Measurements from ENCODE around the gene SSBP4.

SSBP4 gene

GRCh38 chr19:18422530-18423191 lies 3.5 kb downstream of the SSBP4 start:
- Histone ChIP-seq H3K9me3 (ENCODE audit: control insufficient read depth, low read length) (no peaks in the 10 kb centered on the region), H3K36me3 (ENCODE audit: control insufficient read depth, insufficient read depth, low read length) (peaks cover 7% of the 10 kb centered on the region), H3K4me3 (ENCODE audit: extremely low read depth, insufficient read depth, low read length, poor library complexity, severe bottlenecking) (no peak overlapping the region), H3K27ac (ENCODE audit: low read depth, low read length, severe bottlenecking) (no peak overlapping the region), H3K4me1 (ENCODE audit: control insufficient read depth, insufficient read depth, low read length, poor library complexity, severe bottlenecking) (peaks cover 35% of the 10 kb centered on the region)
- WGBS, 2 experiments (ENCODE audit: insufficient coverage in 2 of 2), result 92 to 97% methylated on average over 11 of the region's 14 CpGs

DNA sequence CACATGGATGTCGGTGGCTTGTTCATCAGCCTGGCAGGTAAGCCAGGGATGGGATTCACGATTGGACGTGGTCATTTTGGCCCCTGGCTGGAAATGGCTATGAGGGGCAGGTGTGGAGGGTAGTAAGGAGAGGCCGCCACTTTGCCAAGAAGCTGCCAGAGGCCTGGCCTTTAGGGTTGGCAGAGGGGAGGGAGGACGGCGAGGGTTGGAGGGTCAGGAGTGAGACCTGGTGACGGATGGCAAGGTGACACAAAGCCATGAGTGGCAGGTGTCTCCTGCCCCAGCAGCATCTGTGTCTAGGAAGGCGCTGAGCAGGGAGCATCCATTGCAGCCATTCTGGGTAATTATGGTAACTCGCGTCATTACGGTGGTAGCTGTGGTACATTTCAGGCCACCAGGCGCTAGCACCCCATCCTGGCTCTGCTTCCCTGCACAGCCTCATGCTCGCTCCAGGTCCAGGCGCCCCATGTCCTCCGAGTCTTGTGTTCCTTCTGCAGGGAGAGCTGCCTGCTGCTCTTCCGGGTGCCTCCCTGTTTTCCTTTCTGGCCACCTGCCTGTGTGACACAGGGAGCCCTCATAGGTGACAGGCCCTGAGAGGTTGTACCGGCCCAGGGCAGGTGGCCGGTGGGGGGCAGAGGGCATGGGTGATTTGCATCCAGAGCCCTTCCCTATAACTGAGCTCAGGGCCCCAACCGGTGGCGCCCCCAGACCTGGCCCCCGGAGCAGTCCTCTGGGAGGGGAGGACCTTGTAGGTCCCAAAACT lies 4.2 kb downstream of the SSBP4 start:
- H3K27ac ChIP-seq (ENCODE audit: low read depth, low read length, severe bottlenecking), result no peak overlapping the region
- H3K4me3 ChIP-seq (ENCODE audit: extremely low read depth, insufficient read depth, low read length, poor library complexity, severe bottlenecking), result no peak overlapping the region
- H3K9me3 ChIP-seq (ENCODE audit: control insufficient read depth, low read length), result no peaks in the 10 kb centered on the region
- H3K4me1 ChIP-seq (ENCODE audit: control insufficient read depth, insufficient read depth, low read length, poor library complexity, severe bottlenecking), result peaks cover 34% of the 10 kb centered on the region
- WGBS, 2 experiments (ENCODE audit: insufficient coverage in 2 of 2), result 93 to 96% methylated on average over 15 to 17 of the region's 21 CpGs
- H3K36me3 ChIP-seq (ENCODE audit: control insufficient read depth, insufficient read depth, low read length), result peaks cover 7% of the 10 kb centered on the region

DNA sequence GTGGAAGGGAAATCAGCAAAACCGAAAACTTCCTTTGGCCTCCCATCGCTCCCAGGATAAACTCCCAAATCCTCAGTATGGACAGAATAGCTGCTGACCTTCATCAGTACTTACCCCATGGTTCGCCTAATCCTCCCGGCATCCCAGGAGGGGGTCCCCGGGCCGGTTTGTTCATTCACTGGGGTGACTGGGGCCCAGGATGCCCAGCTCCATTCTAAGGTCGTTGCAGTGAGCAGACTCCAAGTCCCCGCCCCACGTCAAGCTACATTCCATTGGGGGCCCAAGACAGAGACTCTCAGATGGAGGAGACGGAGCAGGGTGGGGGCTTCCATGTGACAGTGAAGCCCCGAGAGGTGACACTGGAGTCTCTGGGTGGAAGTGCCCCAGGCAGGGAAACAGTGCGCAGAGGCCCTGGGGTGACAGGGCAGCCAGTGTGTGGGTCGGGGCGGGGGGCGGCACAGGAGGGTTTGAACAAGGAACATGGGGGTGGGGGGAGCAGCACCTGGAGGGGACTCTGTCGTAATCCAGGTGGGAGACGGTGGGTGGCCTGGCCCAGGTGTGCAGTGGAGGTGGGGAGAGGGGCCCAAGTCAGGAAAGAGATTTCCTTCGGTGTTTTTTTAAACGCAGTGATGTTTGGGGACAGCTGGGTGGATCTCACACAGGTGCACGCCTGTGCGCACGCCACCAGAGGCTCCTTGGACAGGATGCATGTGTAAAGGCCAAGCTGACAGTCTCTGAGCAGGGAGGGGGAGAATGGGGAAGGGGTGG lies 5.1 kb downstream of the SSBP4 start:
- H3K4me3 ChIP-seq (ENCODE audit: extremely low read depth, insufficient read depth, low read length, poor library complexity, severe bottlenecking), result no peak overlapping the region
- H3K9me3 ChIP-seq (ENCODE audit: control insufficient read depth, low read length), result no peaks in the 10 kb centered on the region
- WGBS, 2 experiments (ENCODE audit: insufficient coverage in 2 of 2), result 84% methylated on average over 20 to 22 of the region's 22 CpGs
- peaks cover 7% of the 10 kb centered on the region for H3K36me3 ChIP-seq (ENCODE audit: control insufficient read depth, insufficient read depth, low read length)
- peaks cover 30% of the 10 kb centered on the region for H3K4me1 ChIP-seq (ENCODE audit: control insufficient read depth, insufficient read depth, low read length, poor library complexity, severe bottlenecking)
- no peak overlapping the region for H3K27ac ChIP-seq (ENCODE audit: low read depth, low read length, severe bottlenecking)

- Histone ChIP-seq H3K9me3 (ENCODE audit: control insufficient read depth, low read length) (no peaks in the 10 kb centered on the region), H3K4me3 (ENCODE audit: extremely low read depth, insufficient read depth, low read length, poor library complexity, severe bottlenecking) (no peak overlapping the region), H3K4me1 (ENCODE audit: control insufficient read depth, insufficient read depth, low read length, poor library complexity, severe bottlenecking) (peaks cover 36% of the 10 kb centered on the region), H3K27ac (ENCODE audit: low read depth, low read length, severe bottlenecking) (no peak overlapping the region), H3K36me3 (ENCODE audit: control insufficient read depth, insufficient read depth, low read length) (peaks cover 7% of the 10 kb centered on the region)
- 79 to 82% methylated on average over 9 to 17 of the region's 17 CpGs for WGBS, 2 experiments (ENCODE audit: insufficient coverage in 2 of 2)
These were observed 5.8 kb downstream of the SSBP4 start for GRCh38 chr19:18424890-18425514.

- no peak overlapping the region for H3K27ac ChIP-seq (ENCODE audit: low read depth, low read length, severe bottlenecking)
- H3K36me3 ChIP-seq (ENCODE audit: control insufficient read depth, insufficient read depth, low read length), result peaks cover 9% of the 10 kb centered on the region
- no peak overlapping the region for H3K4me3 ChIP-seq (ENCODE audit: extremely low read depth, insufficient read depth, low read length, poor library complexity, severe bottlenecking)
- H3K4me1 ChIP-seq (ENCODE audit: control insufficient read depth, insufficient read depth, low read length, poor library complexity, severe bottlenecking), result peaks cover 36% of the 10 kb centered on the region
- H3K9me3 ChIP-seq (ENCODE audit: control insufficient read depth, low read length), result no peaks in the 10 kb centered on the region
- 89 to 91% methylated on average over 12 to 13 of the region's 18 CpGs for WGBS, 2 experiments (ENCODE audit: insufficient coverage in 2 of 2)
These were observed 6.6 kb downstream of the SSBP4 start for GRCh38 chr19:18425515-18426415.

GRCh38 chr19:18426416-18426767 lies 7.2 kb downstream of the SSBP4 start:
- Histone ChIP-seq H3K4me3 (ENCODE audit: extremely low read depth, insufficient read depth, low read length, poor library complexity, severe bottlenecking) (no peak overlapping the region), H3K27ac (ENCODE audit: low read depth, low read length, severe bottlenecking) (no peak overlapping the region), H3K4me1 (ENCODE audit: control insufficient read depth, insufficient read depth, low read length, poor library complexity, severe bottlenecking) (peaks cover 34% of the 10 kb centered on the region), H3K9me3 (ENCODE audit: control insufficient read depth, low read length) (no peaks in the 10 kb centered on the region), H3K36me3 (ENCODE audit: control insufficient read depth, insufficient read depth, low read length) (peaks cover 11% of the 10 kb centered on the region)
- WGBS, 2 experiments (ENCODE audit: insufficient coverage in 2 of 2), result 89 to 90% methylated on average over 5 to 7 of the region's 8 CpGs

GRCh38 chr19:18427080-18427742 lies 8.0 kb downstream of the SSBP4 start:
- Histone ChIP-seq H3K36me3 (ENCODE audit: control insufficient read depth, insufficient read depth, low read length) (peaks cover 11% of the 10 kb centered on the region), H3K4me1 (ENCODE audit: control insufficient read depth, insufficient read depth, low read length, poor library complexity, severe bottlenecking) (peaks cover 34% of the 10 kb centered on the region), H3K4me3 (ENCODE audit: extremely low read depth, insufficient read depth, low read length, poor library complexity, severe bottlenecking) (no peak overlapping the region), H3K9me3 (ENCODE audit: control insufficient read depth, low read length) (no peaks in the 10 kb centered on the region), H3K27ac (ENCODE audit: low read depth, low read length, severe bottlenecking) (no peak overlapping the region)
- WGBS, 2 experiments (ENCODE audit: insufficient coverage in 2 of 2), result 96% methylated on average over 14 to 15 of the region's 16 CpGs

- H3K36me3 ChIP-seq (ENCODE audit: control insufficient read depth, insufficient read depth, low read length), result peaks cover 11% of the 10 kb centered on the region
- no peaks in the 10 kb centered on the region for H3K9me3 ChIP-seq (ENCODE audit: control insufficient read depth, low read length)
- no peak overlapping the region for H3K27ac ChIP-seq (ENCODE audit: low read depth, low read length, severe bottlenecking)
- WGBS, 2 experiments (ENCODE audit: insufficient coverage in 2 of 2), result 93 to 96% methylated on average over 7 to 9 of the region's 12 CpGs
- peaks cover 34% of the 10 kb centered on the region for H3K4me1 ChIP-seq (ENCODE audit: control insufficient read depth, insufficient read depth, low read length, poor library complexity, severe bottlenecking)
- no peak overlapping the region for H3K4me3 ChIP-seq (ENCODE audit: extremely low read depth, insufficient read depth, low read length, poor library complexity, severe bottlenecking)
These were observed 8.5 kb downstream of the SSBP4 start for GRCh38 chr19:18427743-18428113.

- no peaks in the 10 kb centered on the region for H3K9me3 ChIP-seq (ENCODE audit: control insufficient read depth, low read length)
- 37 to 53% methylated on average over 13 to 16 of the region's 17 CpGs for WGBS, 2 experiments (ENCODE audit: insufficient coverage in 2 of 2)
- H3K4me1 ChIP-seq (ENCODE audit: control insufficient read depth, insufficient read depth, low read length, poor library complexity, severe bottlenecking), result peaks cover 37% of the 10 kb centered on the region
- no peak overlapping the region for H3K4me3 ChIP-seq (ENCODE audit: extremely low read depth, insufficient read depth, low read length, poor library complexity, severe bottlenecking)
- peak overlapping the region; percentile 93 for H3K27ac ChIP-seq (ENCODE audit: low read depth, low read length, severe bottlenecking)
- H3K36me3 ChIP-seq (ENCODE audit: control insufficient read depth, insufficient read depth, low read length), result peaks cover 6% of the 10 kb centered on the region
These were observed 9.1 kb downstream of the SSBP4 start for GRCh38 chr19:18428173-18428786.

All from mesodermal cell (in vitro differentiated cells).